Neural cell (in vitro differentiated cells): ENCODE measurements around the gene PACC1. TPM values are rescaled to one million over a fixed set of nuclear protein-coding genes. Genes with fewer than 3 reads are reported as not detected.
"Not testable (repeated sequence)": the region's sequence is repeated elsewhere in the genome, so short reads cannot be mapped to it uniquely, and the experiment has no call there.

Experiments
- H2AFZ ChIP-seq: fragments of 200-600, 300-800 bp; sonication (generic), shearing (Covaris generic); 2 replicates; pipeline ENCODE4 v1.6.0; 2014; ENCODE audit warnings: low read depth, mild to moderate bottlenecking, antibody characterized with exemption, low read length, moderate library complexity
- H3F3A ChIP-seq: fragments of 200-600 bp; shearing (Covaris generic); 2 replicates; pipeline ENCODE4 v1.6.1; 2016; ENCODE audit warnings: mild to moderate bottlenecking, moderate library complexity, mixed read lengths, antibody characterized with exemption, low read length; ENCODE audit not compliant: insufficient read depth, poor library complexity, severe bottlenecking
- H3K27ac ChIP-seq: fragments of 200-600, 300-800 bp; sonication (generic), shearing (Covaris generic); 2 replicates; pipeline ENCODE4 v1.5.1; 2014; ENCODE audit warnings: mild to moderate bottlenecking, low read length, moderate library complexity
- H3K27me3 ChIP-seq: fragments of 300-800, 200-600 bp; sonication (generic), shearing (Covaris generic); 2 replicates; pipeline ENCODE4 v1.6.0; 2014; ENCODE audit warnings: mild to moderate bottlenecking, low read depth, low read length, moderate library complexity; ENCODE audit not compliant: insufficient read depth
- H3K36me3 ChIP-seq: fragments of 300-800, 200-600 bp; sonication (generic), shearing (Covaris generic); 2 replicates; pipeline ENCODE4 v1.5.1; 2014; ENCODE audit warnings: mild to moderate bottlenecking, antibody characterized with exemption, low read length, moderate library complexity; ENCODE audit not compliant: insufficient read depth
- H3K4me2 ChIP-seq: fragments of 300-800, 200-600 bp; sonication (generic), shearing (Covaris generic); 2 replicates; pipeline ENCODE4 v1.6.0; 2014; ENCODE audit warnings: mild to moderate bottlenecking, low read length
- H3K4me3 ChIP-seq: fragments of 300-800, 200-600 bp; sonication (generic), shearing (Covaris generic); 2 replicates; pipeline ENCODE4 v1.5.1; 2014; ENCODE audit warnings: mild to moderate bottlenecking, low read length, moderate library complexity
- H3K79me2 ChIP-seq: fragments of 200-600 bp; shearing (Covaris generic); replicated peaks from 2 replicates; pipeline ENCODE4 v1.6.0; 2014; ENCODE audit warnings: mild to moderate bottlenecking, low read length, moderate library complexity; ENCODE audit not compliant: insufficient read depth
- H3K9ac ChIP-seq: fragments of 300-800, 200-600 bp; sonication (generic), shearing (Covaris generic); 2 replicates; pipeline ENCODE4 v1.6.1; 2016; ENCODE audit warnings: mild to moderate bottlenecking, low read length, mixed read lengths
- H3K9me2 ChIP-seq: fragments of 200-600 bp; shearing (Covaris generic); 2 replicates; pipeline ENCODE4 v1.6.1; 2016; ENCODE audit warnings: mild to moderate bottlenecking, low read length, mixed read lengths; ENCODE audit not compliant: insufficient read depth
- H3K9me3 ChIP-seq: fragments of 200-600, 300-800 bp; sonication (generic), shearing (Covaris generic); 2 replicates; pipeline ENCODE4 v1.6.1; 2016; ENCODE audit warnings: mild to moderate bottlenecking, mixed run types, low read length, moderate library complexity, mixed read lengths
- H4K20me1 ChIP-seq: fragments of 200-600 bp; shearing (Covaris generic); 2 replicates; pipeline ENCODE4 v1.6.1; 2016; ENCODE audit warnings: mild to moderate bottlenecking, mixed run types; ENCODE audit not compliant: insufficient read depth
- EP300 ChIP-seq: fragments of 450-650 bp; conservative IDR thresholded peaks from 2 replicates; pipeline ENCODE4 v1.6.1; 2014; ENCODE audit warnings: antibody characterized with exemption, mild to moderate bottlenecking, moderate library complexity; ENCODE audit not compliant: poor library complexity, severe bottlenecking
- EZH2 ChIP-seq: fragments of 200-600, 300-800 bp; shearing (Covaris generic), sonication (generic); IDR thresholded peaks from 2 replicates; pipeline ENCODE4 v1.6.1; 2014; ENCODE audit warnings: antibody characterized with exemption, low read length, borderline replicate concordance, mild to moderate bottlenecking; ENCODE audit not compliant: insufficient read depth, poor library complexity, severe bottlenecking
- MXI1 ChIP-seq: fragments of 450-650 bp; conservative IDR thresholded peaks from 2 replicates; pipeline ENCODE4 v1.6.1; 2014; ENCODE audit warnings: antibody characterized with exemption, mild to moderate bottlenecking; ENCODE audit not compliant: poor library complexity, severe bottlenecking
- POLR2AphosphoS5 ChIP-seq: IDR thresholded peaks from 2 replicates; pipeline ENCODE4 v1.6.1; 2012
- RAD21 ChIP-seq: fragments of 450-650 bp; conservative IDR thresholded peaks from 2 replicates; pipeline ENCODE4 v1.6.1; 2014; ENCODE audit warnings: antibody characterized with exemption, mild to moderate bottlenecking, moderate library complexity
- TAF1 ChIP-seq: IDR thresholded peaks from 2 replicates; pipeline ENCODE4 v1.6.1; 2012; ENCODE audit warnings: low read depth
- polyA plus RNA-seq: library from polyadenylated mRNA; depleted of rRNA; stranded (reverse); fragments of >200 nt; gene quantifications from 2 replicates; pipeline ENCODE4 v1.2.3, GENCODE V29; 2014
- TF ChIP-seq, protein P1 (sequence below): fragments of 450-650 bp; IDR thresholded peaks from 2 replicates; pipeline ENCODE4 v1.5.1; 2014; ENCODE audit warnings: antibody characterized with exemption, mild to moderate bottlenecking, moderate library complexity; ENCODE audit not compliant: poor library complexity, severe bottlenecking

PACC1 gene
- polyA plus RNA-seq, 1 donor from 2014 or later = 33.3 TPM

- Histone ChIP-seq H3K9me2 (no peaks in the 10 kb centered on the region), H3K79me2 (no peaks in the 10 kb centered on the region), H3F3A (no peaks in the 10 kb centered on the region), H3K36me3 (peaks cover 4% of the 10 kb centered on the region), H3K27ac (no peak overlapping the region), H3K4me2 (no peak overlapping the region), H4K20me1 (no peaks in the 10 kb centered on the region), H3K9me3 (no peaks in the 10 kb centered on the region), H3K27me3 (no peaks in the 10 kb centered on the region), H3K9ac (no peak overlapping the region), H2AFZ (no peak overlapping the region), H3K4me3 (no peak overlapping the region)
- no peak for TF ChIP-seq RAD21
- no peak for TF ChIP-seq MXI1
- TF ChIP-seq, protein P1, sequence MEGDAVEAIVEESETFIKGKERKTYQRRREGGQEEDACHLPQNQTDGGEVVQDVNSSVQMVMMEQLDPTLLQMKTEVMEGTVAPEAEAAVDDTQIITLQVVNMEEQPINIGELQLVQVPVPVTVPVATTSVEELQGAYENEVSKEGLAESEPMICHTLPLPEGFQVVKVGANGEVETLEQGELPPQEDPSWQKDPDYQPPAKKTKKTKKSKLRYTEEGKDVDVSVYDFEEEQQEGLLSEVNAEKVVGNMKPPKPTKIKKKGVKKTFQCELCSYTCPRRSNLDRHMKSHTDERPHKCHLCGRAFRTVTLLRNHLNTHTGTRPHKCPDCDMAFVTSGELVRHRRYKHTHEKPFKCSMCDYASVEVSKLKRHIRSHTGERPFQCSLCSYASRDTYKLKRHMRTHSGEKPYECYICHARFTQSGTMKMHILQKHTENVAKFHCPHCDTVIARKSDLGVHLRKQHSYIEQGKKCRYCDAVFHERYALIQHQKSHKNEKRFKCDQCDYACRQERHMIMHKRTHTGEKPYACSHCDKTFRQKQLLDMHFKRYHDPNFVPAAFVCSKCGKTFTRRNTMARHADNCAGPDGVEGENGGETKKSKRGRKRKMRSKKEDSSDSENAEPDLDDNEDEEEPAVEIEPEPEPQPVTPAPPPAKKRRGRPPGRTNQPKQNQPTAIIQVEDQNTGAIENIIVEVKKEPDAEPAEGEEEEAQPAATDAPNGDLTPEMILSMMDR = no peak
- no peak for TF ChIP-seq EP300
- no peak for TF ChIP-seq TAF1
- TF ChIP-seq POLR2AphosphoS5 = no peak
- TF ChIP-seq EZH2 = no peak
These were observed 18.0 kb downstream of the PACC1 start for GRCh38 chr1:212396638-212397037.

GRCh38 chr1:212395678-212396437 lies 18.8 kb downstream of the PACC1 start:
- not testable (repeated sequence) for H3K9me3 ChIP-seq, H3K4me2 ChIP-seq

GRCh38 chr1:212388985-212389716 lies 25.5 kb downstream of the PACC1 start:
- H4K20me1 ChIP-seq = no peaks in the 10 kb centered on the region
- no peak overlapping the region for H3K4me2 ChIP-seq
- no peaks in the 10 kb centered on the region for H3K79me2 ChIP-seq
- no peak overlapping the region for H3K27ac ChIP-seq
- H3K36me3 ChIP-seq = no peaks in the 10 kb centered on the region
- no peaks in the 10 kb centered on the region for H3K9me3 ChIP-seq
- no peak overlapping the region for H3K4me3 ChIP-seq
- H3F3A ChIP-seq = no peaks in the 10 kb centered on the region
- no peak overlapping the region for H3K9ac ChIP-seq
- no peak overlapping the region for H2AFZ ChIP-seq
- H3K9me2 ChIP-seq = no peaks in the 10 kb centered on the region
- TF ChIP-seq MXI1 = no peak
- no peak for TF ChIP-seq RAD21
- H3K27me3 ChIP-seq = no peaks in the 10 kb centered on the region

More at GRCh38 chr1:212395678-212396437, 18.8 kb downstream of the PACC1 start:
- not testable (repeated sequence) for H3K4me3 ChIP-seq, H3K9ac ChIP-seq, H3K27me3 ChIP-seq, H3K36me3 ChIP-seq, H4K20me1 ChIP-seq, H3K27ac ChIP-seq, H3F3A ChIP-seq, H2AFZ ChIP-seq, H3K9me2 ChIP-seq, H3K79me2 ChIP-seq
